NCI-H146 treated with DMSO at 0.1 percent for 48 hours (cell line): ENCODE measurements around the gene GPR153.

Experiments
- DNase-seq: peaks from one replicate; lab custom pipeline; 2025; ENCODE audit not compliant: unreplicated experiment; lab: John Stamatoyannopoulos, UW

Gene GPR153

GRCh38 chr1:6207075-6207885 lies 53.6 kb downstream of the GPR153 start:
- DNase-seq: no peak

- no peak for DNase-seq
Observed at GRCh38 chr1:6206520-6206855, 54.4 kb downstream of the GPR153 start.

GRCh38 chr1:6205849-6206519 lies 54.9 kb downstream of the GPR153 start, which contains the start of gene RNF207:
Gene RNF207, plus strand, starts transcription at chr1:6206119. Its CDS starts 417 bp downstream, at chr1:6206536.
- peak; percentile 33 for DNase-seq

- DNase-seq: no peak
Observed at GRCh38 chr1:6202256-6202655, 58.6 kb downstream of the GPR153 start.

GRCh38 chr1:6200188-6200809 lies 60.6 kb downstream of the GPR153 start:
- no peak for DNase-seq

- peak; percentile 94 for DNase-seq
Observed at GRCh38 chr1:6199298-6200187, 61.4 kb downstream of the GPR153 start, which contains the start of gene RPL22. Gene RPL22, minus strand, starts transcription at chr1:6199595. Its CDS starts 22 bp downstream, at chr1:6199573.

- no peak for DNase-seq
Observed at GRCh38 chr1:6198646-6199297, 62.1 kb downstream of the GPR153 start.

- DNase-seq: no peak
Observed at GRCh38 chr1:6197746-6198427, 63.0 kb downstream of the GPR153 start.
